GM12891 (cell line): Measurements from ENCODE around the gene MME.

Experiments
- PAX5 ChIP-seq: IDR thresholded peaks from 2 replicates; pipeline ENCODE4 v1.6.1; 2011; ENCODE audit warnings: low read length, moderate library complexity, mild to moderate bottlenecking; ENCODE audit not compliant: insufficient read depth, severe bottlenecking
- POLR2A ChIP-seq: IDR thresholded peaks from 2 replicates; pipeline ENCODE4 v1.6.1; 2011; ENCODE audit warnings: low read depth, low read length, control low read depth
- POLR2AphosphoS5 ChIP-seq: IDR thresholded peaks from 2 replicates; pipeline ENCODE4 v1.6.1; 2011; ENCODE audit warnings: low read depth, low read length, control low read depth
- POU2F2 ChIP-seq: IDR thresholded peaks from 2 replicates; pipeline ENCODE4 v1.6.1; 2011; ENCODE audit warnings: low read depth, mild to moderate bottlenecking, control low read depth, low read length, moderate library complexity
- SPI1 ChIP-seq: IDR thresholded peaks from 2 replicates; pipeline ENCODE4 v1.6.1; 2011; ENCODE audit warnings: low read depth, low read length, control low read depth
- TAF1 ChIP-seq: IDR thresholded peaks from 2 replicates; pipeline ENCODE4 v1.6.1; 2011; ENCODE audit warnings: low read depth, low read length, control low read depth

GRCh38 chr3:155130001-155130400 lies 49.9 kb downstream of the MME start:
- TF ChIP-seq POLR2AphosphoS5 (no peak), POLR2A (no peak), TAF1 (no peak), PAX5 (no peak), POU2F2 (no peak), SPI1 (no peak)
